DMS53 treated with DMSO at 0.1 percent for 48 hours (cell line): ENCODE measurements around the gene RPP21.

Source experiments
- DNase-seq: peaks from one replicate; lab custom pipeline; 2025; ENCODE audit not compliant: unreplicated experiment; lab: John Stamatoyannopoulos, UW

Gene RPP21

DNA sequence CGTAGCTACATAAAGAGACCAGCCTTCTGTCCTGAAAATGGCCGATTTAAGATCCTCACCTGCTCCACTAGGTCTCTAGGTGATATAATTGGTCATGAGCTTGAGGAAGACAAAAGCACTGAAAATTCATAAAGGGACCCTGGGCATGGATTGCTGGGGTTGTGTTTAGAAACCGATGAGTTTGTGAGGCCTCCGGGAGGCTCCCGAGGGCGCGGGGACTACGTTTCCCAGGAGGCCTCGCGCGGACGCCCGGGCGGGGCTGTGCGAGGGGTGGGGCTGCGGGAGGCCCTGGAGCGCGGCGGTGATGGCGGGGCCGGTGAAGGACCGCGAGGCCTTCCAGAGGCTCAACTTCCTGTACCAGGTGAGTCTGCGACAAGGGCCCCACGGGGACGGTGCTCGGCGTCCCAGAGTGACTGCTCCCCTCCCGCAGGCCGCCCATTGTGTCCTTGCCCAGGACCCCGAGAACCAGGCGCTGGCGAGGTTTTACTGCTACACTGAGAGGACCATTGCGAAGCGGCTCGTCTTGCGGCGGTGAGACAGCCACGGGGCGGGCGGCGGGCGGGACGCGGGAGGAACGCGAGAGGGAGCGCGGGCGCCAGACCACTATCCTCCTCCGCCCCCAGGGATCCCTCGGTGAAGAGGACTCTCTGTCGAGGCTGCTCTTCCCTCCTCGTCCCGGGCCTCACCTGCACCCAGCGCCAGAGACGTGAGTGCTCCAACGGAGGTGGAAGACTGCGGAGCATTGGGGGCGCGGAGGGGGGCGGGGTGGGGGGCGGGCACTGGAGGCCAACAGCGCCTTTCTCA, at the start of gene RPP21:
RPP21 (plus strand) TSS at position 289 of the 804 bp plus-strand sequence; CDS start at position 305, 16 bp downstream.
- DNase-seq = peak; percentile 73

DNA sequence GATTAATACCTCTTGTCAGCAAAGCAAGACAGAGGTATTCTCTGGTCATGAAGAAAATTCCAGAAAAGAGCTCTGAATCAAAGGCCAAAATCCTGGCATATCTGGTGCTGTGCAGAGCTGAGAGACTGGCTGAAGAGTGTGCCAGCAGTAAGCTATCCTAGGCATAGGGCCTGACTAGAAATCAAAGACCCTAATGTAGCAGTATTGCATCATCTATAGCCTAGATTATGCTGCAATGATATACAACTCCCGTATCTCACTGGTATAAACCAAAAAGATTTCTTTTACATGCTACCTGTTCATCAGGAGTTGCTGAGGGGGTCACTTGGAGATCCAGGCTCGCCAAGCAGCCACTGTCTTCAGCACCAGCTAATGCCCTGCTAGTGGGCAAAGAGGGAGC, 49.1 kb upstream of the RPP21 start:
- DNase-seq = no peak

DNA sequence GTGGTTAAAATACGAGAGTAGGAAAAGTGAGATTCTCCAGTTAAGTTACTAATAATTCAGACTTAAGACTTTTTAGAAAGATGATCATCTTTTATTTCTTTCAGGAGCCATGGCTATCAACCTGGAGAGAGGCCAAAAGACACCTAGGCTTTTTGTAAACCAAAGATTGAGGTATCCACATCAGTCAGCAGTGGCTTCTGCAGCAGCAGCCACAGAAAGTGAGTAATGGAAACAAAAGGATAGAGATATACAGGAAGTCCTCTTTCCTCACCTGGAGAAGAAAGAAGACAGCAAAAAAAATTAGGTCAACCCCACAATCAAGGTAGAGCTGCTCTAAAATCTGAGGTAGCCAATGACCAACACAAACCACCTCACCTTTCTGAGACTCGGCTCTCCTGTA, 41.0 kb upstream of the RPP21 start:
- DNase-seq = no peak

DNA sequence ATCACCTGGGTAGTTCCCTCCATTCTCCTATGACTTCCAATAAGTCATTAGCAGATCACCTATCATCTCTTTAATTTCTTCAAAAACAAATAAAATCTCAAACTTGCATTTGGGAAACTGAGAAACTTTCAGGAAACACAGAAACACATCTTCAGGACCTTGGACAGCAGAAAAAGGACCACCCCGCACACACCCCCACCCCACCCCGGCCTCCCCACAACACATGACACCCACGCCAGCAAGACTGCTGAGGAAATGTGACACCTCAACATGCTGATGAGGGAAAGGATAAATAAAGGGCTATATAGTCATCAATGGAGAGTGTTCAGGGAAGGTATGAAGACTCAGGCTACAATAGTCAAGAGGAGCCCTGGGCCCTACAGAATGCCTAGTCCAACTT, 33.9 kb upstream of the RPP21 start:
- no peak for DNase-seq

DNA sequence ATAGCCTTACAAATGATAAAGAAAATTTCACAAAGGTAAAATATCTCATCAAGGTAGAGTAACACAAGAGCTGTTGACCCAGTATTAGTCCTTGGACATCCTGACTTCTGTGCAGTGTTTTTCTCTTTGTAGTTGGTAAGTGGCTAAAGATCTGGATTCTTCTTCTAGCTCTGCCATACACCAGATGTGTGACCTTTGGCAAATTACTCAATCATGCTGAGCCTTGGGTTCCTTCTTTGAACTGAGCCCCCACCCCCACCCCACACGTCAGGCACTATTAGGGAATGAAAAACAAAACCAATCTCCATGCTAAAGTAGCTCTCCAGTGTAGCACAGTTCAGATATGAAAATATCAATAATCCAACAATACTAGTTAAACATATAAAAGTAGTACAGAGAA, 33.3 kb upstream of the RPP21 start:
- DNase-seq = no peak

DNA sequence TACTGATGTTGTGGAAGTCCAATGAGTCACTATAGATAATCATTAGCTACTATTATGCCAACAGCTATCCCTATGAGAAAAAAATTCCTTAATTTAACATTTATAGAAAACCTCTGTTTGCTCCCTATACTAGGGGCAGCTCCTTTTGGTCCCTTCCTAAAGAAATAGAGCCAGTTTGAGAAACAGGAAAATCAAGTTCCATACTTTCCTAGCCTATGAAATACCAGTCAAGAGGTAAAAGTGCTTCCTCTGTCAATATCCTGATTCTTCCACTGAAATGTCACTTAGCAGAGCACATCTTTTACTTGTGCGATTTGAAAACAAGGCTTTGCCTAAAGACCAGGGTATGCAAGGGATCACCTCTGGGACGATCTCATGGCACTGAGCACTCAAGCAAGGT, 32.7 kb upstream of the RPP21 start:
- DNase-seq = no peak

DNA sequence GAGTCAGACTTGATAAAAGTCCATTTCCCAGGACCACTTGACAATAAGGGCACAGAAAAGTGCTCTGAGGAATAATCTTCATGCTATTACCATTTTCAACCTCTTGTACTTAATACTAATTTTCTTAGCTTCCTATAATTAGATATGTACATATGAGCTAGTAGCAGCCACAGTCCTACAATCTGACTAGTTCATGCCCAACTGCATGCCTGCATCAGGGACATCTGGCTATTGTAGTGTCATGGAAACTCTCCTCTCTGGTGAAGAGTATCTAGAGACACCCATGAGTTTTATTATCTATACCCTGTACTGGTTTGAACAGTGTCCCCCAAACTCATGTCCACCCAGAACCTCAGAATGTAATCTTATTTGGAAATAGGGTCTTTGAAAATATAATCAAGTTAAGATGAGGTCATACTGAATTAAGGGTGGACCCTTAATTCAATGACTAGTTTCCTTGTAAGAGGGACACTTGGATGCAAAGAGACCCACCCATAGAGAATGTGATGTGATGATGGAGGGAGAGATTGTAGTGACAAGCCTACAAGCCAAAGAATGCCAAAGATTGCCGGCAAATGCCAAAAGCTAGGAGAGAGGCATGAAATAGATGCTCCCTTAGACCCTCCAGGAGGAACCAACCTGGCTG, 32.2 kb upstream of the RPP21 start:
- no peak for DNase-seq

DNA sequence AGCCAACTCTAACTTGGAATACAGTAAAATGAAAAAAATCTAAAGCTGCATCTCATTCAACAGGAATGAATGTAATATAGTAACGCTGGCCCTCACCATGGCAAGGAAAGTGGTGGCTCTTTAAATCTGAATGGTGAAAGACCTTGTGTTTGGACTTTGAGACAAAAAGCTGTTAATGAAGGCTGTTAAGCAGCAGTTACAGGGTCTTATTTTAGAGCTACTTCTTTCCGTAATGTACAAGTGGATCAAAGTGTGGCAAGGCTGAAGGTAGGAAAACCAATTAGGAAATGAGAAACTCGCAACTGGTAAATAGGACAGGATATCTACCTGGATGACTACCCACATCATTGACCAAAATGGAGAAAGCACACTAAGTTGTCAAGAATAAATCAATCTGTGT, 29.8 kb upstream of the RPP21 start:
- no peak for DNase-seq

DNA sequence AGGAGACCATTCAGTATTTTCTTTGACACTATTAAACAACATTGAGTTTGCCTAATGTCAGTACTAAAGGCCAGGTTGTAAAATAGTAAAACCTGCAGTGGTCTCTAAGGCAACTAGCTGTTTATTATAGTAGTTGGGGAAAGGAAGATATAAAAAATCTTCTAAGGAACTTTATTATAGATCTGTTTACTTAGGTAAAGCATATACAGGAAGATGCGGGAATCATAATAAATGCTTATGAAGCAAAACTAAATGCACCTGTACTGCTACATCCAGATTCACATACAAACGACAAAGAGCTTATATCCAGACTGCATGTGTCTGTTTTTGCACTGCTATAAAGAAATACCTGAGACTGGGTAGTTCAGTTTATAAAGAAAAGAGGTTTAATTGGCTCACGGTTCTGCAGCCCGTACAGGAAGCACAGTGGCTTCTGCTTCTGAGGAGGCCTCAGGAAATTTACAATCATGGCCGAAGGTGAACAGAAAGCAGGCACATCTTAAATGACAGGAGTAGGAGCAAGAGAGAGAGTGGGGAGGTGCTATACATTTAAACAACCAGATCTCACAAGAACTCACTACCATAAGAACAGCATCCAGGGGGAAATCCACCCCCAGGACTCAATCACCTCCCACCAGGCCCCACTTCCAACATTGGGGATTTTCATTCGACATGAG, 26.9 kb upstream of the RPP21 start:
- DNase-seq = no peak

DNA sequence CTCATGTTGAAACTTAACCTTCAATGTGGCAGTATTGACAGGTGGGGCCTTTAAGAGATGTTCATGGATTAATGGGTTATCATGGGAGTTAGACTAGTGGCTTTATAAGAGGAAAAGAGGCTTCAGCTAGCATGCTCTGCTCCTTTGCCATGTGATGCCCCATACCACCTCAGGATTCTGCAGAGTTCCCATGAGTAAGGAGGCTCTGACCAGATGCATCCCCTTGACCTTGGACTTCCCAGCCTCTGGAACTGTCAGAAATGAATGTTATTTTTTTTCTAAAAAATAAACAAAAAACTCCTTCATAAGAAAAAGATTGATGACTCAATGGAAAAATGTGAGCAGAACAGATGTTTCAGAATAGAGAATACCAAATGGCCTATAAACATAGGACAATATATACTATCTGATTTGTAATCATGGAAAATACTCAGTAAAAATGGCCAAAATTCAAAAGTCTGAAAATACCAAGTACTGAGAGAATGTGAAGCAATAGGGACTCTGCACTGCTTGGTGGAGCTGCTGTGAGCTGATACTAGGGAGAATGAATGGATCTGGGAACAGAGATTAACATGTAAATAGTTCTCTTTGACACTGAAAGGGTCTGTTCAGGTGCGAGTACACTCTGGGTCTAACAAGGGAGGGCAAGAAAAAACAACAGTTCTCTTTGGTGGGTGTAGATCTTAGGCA, 25.7 kb upstream of the RPP21 start:
- no peak for DNase-seq

DNA sequence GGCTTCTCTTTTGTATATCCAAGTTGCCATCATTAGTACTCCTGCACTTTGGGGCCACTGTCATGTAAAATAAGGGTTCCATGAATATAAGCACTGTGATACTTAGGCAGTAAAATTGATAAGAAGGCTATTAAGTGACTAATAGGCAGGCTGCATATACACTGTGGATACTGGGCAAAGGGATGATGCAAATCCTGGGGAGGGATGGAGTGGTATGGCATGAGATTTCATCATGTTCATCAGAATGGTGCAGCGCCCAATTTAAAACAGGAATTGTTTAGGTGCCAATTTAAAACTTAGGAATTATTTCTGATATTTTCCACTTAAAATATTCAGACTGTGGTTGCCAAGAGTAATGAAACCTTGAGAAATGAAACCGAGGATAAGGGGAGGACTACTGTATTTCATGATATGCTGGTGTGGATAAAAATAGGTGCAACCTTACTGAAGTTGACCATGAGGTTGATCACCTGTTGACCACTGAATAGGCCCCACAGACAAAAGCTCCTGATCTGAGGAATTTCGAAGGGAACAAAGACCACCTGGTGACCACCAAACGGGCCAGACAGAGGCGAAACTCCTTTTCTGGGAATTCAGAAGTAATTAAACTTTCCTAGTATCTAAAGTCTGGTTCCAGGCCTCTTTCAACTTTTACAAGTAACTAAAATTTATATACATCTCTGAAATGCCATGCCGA, 23.1 kb upstream of the RPP21 start:
- DNase-seq = no peak

DNA sequence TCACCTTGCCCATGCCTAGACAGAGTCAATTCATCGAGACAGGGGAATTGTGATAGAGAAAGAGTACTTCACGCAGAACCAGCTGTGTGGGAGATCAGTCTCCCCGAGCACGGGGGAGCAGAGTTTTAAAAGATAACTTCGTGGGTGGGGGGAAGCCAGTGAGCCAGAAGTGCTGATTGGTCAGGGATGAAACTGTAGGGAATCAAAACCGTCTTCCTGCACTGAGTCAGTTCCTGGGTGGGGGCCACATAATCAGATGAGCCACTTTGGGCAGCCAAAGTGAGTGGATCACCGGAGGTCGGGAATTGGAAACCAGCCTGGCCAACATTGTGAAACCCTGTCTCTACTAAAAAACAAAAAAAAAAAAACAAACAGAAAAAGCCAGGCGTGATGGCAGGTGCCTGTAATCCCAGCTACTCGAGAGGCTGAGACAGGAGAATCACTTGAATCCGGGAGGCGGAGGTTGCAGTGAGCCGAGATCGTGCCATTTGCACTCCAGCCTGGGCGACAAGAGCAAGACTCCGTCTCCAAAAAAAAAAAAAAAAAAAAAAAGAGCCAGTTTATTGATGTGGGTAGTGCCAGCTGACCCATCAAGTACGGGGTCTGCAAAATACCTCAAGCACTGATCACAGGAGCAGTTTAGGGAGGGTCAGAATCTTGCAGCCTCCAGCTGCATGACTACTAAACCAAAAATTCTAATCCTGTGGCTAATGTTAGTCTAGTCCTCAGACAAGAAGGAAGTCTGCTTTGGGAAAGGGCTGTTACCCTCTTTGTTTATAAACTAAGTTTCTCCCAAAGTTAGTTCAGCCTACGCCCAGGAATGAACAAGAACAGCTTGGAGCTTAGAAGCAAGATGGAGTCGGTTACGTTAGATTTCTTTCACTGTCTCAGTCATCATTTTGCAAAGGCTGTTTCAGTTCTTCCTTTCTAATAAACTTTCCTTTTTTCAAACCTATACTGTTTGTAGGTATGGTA, 22.1 kb upstream of the RPP21 start:
- no peak for DNase-seq

DNA sequence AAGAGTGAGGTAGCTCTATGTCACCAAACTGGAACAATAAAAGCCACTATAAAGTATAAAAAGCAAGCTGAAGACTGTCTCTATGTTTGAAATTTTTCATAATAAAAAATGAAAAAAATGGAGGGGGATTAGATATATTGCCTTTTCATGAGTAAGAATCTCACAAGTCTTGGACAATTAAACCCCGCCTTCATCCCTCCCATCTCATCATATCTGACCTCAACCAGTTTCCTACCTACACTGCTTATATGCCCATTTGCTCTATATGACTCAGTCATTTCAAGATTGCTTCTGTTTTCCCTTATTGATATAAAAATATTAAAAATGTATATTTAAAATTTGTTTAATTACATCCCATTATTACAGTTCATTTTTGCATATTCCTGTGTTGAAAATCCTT, 21.1 kb upstream of the RPP21 start:
- DNase-seq = no peak

DNA sequence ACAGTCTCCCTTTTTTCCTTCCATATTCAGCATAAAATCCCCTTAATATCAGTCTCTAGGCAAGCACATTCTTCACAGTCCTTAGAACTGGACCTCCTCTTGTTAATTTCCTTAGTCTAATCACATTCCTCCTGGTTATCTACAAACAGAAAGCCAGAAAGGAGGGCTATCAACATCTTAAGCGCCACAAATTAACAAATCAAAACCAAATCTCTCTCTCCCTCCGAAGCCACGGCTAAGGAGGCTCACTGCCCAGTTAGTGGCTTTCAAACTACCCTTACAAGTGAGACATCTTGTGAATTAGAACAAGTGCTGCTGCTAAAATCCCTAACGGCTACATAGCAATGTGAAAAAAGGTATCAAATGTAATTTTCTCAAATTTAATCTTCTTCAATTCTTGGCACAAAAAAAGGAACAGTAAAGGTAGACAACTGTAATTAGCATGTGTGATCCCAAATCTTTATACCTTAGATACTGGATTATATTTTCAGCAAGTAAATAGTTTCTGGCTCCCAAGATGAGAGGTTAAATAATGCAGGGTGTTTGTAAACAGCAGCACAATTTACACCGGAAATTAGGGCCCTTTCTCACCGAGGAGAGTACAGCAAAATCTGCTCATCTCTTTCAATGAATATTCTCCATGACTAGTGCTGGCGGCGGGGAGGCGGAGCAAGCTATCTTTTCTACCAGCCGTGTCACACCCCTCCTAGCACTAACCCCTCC, 19.6 kb upstream of the RPP21 start:
- no peak for DNase-seq

DNA sequence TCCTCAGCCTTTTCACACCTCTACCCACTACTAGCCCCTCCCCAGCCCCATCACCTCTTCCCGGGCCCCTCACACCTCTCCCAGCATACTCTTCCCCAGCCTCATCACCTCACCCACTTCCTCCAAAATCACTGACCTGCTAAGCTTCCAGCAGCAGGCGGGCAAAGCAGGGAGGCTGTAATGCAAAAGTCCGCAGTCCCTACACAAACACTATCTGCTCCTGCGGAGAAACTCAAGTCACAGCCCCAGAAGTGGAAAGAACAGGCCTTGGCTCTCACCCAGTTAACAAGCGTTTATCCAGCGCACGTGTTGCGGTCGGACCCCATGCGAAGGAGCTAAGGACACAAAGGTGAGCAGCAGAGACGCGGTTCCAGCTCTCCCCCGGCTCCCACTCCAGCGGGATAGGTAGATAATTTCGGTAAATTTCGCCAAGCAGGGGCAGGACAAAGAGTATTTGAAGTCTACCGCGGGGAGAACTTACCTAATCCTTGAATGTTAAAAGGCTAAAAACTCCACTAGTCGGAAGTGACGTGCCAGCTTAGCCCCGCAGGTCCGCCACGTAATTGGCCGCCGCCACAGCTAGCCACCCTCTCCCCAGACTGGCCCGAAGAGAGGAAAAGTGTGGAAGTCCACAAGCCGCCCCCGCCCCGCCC, 19.0 kb upstream of the RPP21 start:
- peak; percentile 81 for DNase-seq

DNA sequence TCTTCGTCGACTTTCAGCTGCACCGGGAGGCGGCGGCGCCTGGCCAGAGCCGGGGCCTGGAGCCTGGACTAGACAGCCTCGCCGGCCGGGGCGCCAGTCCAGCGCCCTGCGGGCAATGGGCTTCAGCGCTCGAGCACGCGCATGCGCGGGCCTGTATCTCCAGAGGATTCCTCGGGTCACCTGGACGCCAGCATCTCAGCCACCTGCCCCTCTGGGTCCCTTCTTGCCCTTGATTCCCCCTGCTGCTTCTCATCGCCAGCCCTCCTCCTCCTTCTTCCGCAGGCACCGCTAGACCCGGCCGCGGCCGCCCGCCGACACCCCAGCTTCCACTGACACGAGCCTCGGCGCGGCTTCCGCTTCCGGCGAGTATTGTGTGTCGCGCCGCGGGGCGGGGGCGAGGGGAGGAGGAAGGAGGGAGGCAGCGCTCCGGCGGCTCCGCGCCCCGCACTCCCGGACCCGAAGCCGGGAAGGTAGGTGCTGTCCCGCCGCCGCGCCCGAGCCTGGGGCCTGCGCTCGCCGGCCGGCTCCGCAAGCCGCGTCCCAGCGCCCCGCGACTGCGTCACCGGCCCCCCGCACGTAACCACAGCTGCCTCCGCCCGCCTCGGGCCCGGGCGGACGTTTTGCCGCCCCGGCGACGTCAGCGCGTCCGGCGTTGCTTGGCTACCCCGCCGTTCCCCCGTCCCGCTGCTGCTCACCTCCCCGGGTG, 18.3 kb upstream of the RPP21 start, which contains the start of gene TRIM39:
TRIM39 (plus strand) TSS at position 402 of the 706 bp plus-strand sequence. CDS start 2,391 bp downstream, outside the sequence.
- DNase-seq = peak; percentile 81

DNA sequence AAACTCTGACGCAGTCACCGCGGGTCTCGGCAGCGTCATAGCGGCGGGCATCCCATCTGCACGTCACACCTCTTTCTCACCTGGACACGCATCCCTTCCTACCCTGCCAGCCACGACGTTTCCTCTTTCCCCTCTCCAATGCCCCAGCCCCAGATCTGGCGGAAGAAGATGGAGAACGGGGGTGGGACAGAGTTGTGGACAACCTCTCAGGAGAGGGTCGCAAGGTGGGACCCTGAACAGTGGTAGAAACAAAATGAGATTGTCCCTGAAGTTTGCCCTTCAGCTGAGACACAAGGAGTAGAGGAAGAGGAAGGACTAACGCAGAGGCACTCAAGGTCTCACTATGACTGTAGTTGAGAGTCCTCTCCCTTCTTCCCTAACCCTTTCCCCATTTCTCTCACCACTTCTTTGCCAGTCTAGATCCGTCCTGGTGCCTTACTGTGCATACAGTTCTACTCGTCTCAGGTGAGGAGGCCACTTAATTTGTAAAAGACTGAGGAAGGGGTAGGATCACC, 17.7 kb upstream of the RPP21 start:
- DNase-seq = no peak

DNA sequence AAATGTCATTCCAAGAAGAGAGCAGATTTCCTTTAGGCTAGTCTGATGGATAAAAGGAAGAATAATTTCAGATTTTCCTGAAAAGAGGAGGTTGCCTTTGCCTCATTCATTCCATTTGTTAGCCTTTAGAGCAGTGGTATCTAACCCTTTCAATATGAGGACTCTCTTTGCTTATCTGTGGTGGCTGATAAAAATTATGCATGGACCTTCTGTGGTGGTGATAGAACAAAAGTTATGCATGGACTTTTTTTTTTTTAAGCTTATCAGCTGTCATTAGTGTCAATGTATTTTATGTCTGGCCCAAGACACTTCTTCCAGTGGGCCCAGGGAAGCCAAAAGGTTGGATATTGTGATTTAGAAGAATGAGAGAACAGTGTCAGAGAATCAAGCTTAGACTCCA, 16.6 kb upstream of the RPP21 start:
- no peak for DNase-seq
